Gastrocnemius medialis (tissue), 4 donors: ENCODE measurements around the gene PPP1R37.

Experiments
- CTCF ChIP-seq, 5 experiments: fragments of 450-650 bp in 3 of 5; fragments of 200-600 bp in 2 of 5; sonication (generic) in 2 of 5; IDR thresholded peaks in 4 of 5; conservative IDR thresholded peaks in 1 of 5; 1 replicate in 4 of 5; 2 replicates in 1 of 5; pipeline ENCODE4 v1.5.1; 2016 to 2019; ENCODE audit warnings: antibody characterized with exemption in 5 of 5, mild to moderate bottlenecking in 3 of 5, moderate library complexity in 3 of 5
- POLR2A ChIP-seq, 2 donors: fragments of 450-650 bp; IDR thresholded peaks; one replicate each; pipeline ENCODE4 v1.6.1; 2017; ENCODE audit warnings: antibody characterized with exemption in 2 of 2, mild to moderate bottlenecking in 2 of 2, moderate library complexity in 2 of 2

- TF ChIP-seq POLR2A (IDR thresholded peaks at IDR 0.05) (no peak), CTCF (IDR thresholded peaks at IDR 0.05 in 4 of 5, conservative IDR thresholded peaks at IDR 0.05 in 1 of 5) (no peak)
These were observed 33.7 kb downstream of the PPP1R37 start for GRCh38 chr19:45126654-45127053.
